Measurements from ENCODE around the gene HOMER3.

HOMER3 gene

DNA sequence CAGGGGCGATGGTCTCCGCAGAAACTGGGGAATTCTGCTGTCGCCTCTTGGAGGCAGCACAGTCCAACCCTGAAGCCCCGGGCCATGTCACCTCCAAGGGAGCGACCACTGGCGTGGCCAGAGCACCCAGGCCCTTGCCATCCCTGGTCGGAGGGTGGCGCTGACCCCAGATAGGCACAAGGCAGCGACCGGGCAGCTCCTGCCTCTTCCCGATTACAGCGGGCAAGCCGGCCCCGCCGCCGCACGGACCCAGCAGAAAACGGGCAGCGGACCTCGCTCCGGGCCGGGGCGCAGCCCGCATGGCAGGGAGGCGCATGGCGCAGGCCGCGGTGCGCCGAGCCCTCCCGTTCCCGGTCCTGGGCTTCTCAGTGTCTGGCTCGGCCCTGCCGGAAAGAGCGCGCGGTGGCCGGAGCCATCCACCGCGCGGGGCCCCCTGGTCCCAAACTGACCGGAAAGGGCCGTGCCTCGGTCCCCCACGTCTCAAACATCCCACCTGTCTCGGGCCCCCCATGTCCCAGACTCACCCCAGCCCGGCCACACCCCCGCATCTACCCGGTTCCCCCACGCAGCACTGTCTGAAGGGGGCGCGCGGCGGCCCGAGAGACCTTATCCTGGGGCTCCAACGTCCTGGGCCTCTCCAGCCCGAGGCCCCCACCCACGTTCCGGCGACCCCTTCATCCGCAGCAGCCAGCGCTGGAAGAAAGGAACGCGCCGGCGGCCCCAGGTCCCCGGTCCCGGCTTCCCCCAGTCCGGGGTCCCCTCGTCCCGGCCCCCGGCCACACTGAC lies 45.8 kb downstream of the HOMER3 start:
- TF ChIP-seq, protein P1, sequence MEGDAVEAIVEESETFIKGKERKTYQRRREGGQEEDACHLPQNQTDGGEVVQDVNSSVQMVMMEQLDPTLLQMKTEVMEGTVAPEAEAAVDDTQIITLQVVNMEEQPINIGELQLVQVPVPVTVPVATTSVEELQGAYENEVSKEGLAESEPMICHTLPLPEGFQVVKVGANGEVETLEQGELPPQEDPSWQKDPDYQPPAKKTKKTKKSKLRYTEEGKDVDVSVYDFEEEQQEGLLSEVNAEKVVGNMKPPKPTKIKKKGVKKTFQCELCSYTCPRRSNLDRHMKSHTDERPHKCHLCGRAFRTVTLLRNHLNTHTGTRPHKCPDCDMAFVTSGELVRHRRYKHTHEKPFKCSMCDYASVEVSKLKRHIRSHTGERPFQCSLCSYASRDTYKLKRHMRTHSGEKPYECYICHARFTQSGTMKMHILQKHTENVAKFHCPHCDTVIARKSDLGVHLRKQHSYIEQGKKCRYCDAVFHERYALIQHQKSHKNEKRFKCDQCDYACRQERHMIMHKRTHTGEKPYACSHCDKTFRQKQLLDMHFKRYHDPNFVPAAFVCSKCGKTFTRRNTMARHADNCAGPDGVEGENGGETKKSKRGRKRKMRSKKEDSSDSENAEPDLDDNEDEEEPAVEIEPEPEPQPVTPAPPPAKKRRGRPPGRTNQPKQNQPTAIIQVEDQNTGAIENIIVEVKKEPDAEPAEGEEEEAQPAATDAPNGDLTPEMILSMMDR (IDR thresholded peaks at IDR 0.05; ENCODE audit: control insufficient read depth, insufficient read depth, low read depth, low read length, missing control alignments), result peak; percentile 53
- DNase-seq (ENCODE audit: low read depth), result no peak
- peak overlapping the region; percentile 51 for H3K4me3 ChIP-seq (ENCODE audit: control insufficient read depth, low read depth, low read length)

DNA sequence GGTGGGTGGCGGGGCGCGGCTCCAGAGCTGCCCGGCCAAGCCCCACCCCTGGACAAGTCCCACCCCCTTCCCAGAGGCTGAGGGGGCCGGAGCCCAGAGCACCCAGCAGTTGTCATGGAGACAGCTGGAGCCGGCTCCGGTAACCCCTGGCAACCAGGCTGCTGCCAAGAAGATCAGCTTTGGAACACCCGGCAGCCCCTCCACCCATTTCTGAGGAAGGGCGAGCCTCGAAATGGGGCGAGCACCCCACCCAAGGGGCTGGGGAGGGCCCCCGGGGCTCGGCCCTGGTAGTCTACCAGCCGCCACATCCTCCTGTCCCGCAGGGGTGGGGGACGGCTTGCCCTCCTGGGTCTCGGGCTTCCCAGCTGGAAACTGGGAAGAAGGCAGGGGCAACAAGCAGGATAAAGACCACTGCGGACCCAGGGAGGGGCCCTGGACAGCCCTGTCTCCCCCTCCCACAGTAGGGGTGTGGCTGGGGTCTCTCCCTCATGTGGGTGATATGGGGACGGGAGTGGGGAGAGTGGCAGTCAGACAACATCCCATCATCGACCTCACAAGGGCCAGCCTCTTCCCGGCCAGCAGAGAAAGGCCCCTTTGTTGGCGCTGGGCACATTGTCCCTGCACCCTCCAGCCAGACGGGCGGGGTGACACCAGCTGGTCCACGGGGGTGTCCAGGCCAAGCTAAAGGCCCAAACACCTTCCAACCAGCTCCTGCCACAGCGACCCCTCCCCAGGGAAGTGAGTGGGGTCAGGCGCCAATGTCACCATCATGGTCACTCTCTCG lies 46.6 kb downstream of the HOMER3 start:
- TF ChIP-seq, protein P1 (IDR thresholded peaks at IDR 0.05; ENCODE audit: control insufficient read depth, insufficient read depth, low read depth, low read length, missing control alignments), result no peak
- H3K4me3 ChIP-seq (ENCODE audit: control insufficient read depth, low read depth, low read length), result peak overlapping the region; percentile 51
- no peak for DNase-seq (ENCODE audit: low read depth)

DNA sequence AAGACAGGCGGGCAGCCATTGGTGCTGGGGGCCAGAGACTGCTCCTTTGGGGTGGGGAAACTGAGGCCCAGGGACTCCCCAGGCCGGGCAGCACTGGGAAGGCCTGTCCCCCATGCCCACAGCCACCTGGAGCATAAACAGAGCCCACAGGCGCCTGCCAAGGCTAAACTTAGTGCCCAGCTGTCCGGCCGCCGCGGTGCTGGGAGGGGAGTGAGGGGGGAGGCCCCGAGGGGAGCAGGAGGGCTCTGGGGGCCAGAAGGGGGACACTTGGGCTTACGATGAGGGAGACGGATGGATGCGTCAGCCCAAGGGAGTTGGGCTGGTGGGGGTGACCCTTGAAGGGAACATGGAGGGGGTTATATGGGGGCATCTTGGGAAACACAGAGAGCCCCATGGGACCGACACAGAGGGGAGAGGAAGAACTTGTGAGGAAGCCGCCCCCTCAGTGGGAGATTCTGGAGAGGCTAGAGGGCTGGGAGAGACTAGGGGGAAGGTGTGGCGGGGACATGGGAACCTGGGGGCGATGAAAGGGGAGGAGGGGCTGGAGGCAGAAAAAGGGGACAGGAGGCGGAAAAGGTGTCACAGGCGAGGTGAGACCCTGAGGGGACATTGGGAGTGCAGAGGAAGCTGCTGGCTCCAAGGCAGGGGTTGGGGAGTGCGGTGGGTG lies 47.3 kb downstream of the HOMER3 start:
- H3K4me3 ChIP-seq (ENCODE audit: control insufficient read depth, low read depth, low read length), result no peak overlapping the region
- no peak for DNase-seq (ENCODE audit: low read depth)
- TF ChIP-seq, protein P1 (IDR thresholded peaks at IDR 0.05; ENCODE audit: control insufficient read depth, insufficient read depth, low read depth, low read length, missing control alignments), result no peak

DNA sequence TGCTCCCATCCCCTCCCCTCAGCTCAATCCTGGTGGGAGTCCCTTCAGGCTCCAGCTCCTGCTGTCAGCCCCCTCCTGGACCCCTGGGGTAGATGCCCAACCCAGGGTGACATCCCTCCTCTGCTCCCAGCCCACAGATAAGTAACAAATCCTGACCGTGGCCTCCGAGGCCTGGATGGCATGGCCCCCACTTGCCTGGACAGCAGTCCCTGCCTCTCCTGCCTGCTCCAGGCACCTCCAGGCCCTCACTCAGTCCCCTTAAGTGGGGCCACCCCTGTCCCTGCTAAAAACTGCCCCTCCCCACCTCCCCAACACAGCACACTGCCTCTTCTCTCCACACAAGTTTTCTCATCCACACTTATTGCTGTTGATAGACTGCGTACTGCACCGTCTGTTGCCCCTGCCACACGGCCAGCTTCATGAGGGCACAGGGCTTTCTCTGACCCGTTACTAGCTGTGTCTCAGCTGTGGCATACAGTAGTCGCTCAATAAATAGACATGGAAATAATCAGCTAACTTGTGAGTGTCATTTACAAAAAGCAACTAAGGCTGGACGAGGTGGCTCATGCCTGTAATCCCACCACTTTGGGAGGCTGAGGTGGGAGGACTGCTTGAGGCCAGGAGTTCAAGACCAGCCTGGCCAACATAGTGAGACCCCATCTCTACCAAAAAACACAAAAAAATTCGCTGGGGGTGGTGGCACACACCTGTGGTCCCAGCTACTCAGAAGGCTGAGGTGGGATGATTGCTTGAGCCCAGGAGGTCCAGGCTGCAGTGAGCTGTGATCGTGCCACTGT lies 50.9 kb downstream of the HOMER3 start:
- TF ChIP-seq, protein P1 (IDR thresholded peaks at IDR 0.05; ENCODE audit: control insufficient read depth, insufficient read depth, low read depth, low read length, missing control alignments), result no peak
- no peak overlapping the region for H3K4me3 ChIP-seq (ENCODE audit: control insufficient read depth, low read depth, low read length)
- DNase-seq (ENCODE audit: low read depth), result no peak

DNA sequence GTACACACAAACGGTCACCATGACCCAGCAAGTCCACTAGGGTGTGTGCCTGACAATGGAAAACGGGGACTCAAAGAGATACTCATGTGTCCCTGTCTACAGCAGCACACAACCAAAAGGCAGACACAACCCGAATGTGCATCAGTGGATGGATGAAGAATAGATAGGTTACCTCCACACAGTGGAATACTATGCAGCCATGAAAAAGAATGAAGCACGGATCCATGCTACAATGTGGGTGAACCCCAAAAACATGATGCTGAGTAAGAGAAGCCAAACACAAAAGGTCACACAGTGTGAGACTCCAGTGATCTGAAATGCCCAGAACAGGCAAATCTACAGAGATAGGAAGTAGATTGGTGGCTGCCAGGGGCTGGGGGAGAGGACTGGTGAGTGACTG lies 54.0 kb downstream of the HOMER3 start:
- TF ChIP-seq, protein P1 (IDR thresholded peaks at IDR 0.05; ENCODE audit: control insufficient read depth, insufficient read depth, low read depth, low read length, missing control alignments), result no peak
- DNase-seq (ENCODE audit: low read depth), result no peak
- no peak overlapping the region for H3K4me3 ChIP-seq (ENCODE audit: control insufficient read depth, low read depth, low read length)

Measured in AG09309 (cell line).